Suppressor macrophage treated with lipopolysaccharide for 1 hour (primary cell): Measurements from ENCODE around the gene SPATA45.

Experiments used
- DNase-seq, 3 donors: peaks; one replicate each; pipeline ENCODE4 v3.0.0-alpha.2; 2020 to 2022

Gene SPATA45

GRCh38 chr1:212827831-212828278, 19.6 kb downstream of the SPATA45 start:
- DNase-seq: no peak

- no peak for DNase-seq
These were observed 20.2 kb downstream of the SPATA45 start for GRCh38 chr1:212827171-212827776.

GRCh38 chr1:212825798-212826452, 21.5 kb downstream of the SPATA45 start:
- no peak for DNase-seq

GRCh38 chr1:212824201-212824600, 23.2 kb downstream of the SPATA45 start:
- no peak for DNase-seq

GRCh38 chr1:212822956-212823355, 24.5 kb downstream of the SPATA45 start:
- DNase-seq: no peak

- no peak for DNase-seq
These were observed 26.5 kb downstream of the SPATA45 start for GRCh38 chr1:212820969-212821368.

- DNase-seq: peak; percentile 81 to 89 (median 85)
These were observed 27.7 kb downstream of the SPATA45 start for GRCh38 chr1:212819726-212820125.

- no peak for DNase-seq
These were observed 30.7 kb downstream of the SPATA45 start for GRCh38 chr1:212816567-212817278.

GRCh38 chr1:212814537-212815334, 32.7 kb downstream of the SPATA45 start:
- DNase-seq: peak; percentile 27 to 52 (median 50)

GRCh38 chr1:212805767-212806166, 41.7 kb downstream of the SPATA45 start:
- DNase-seq: no peak

- DNase-seq: peak in 1 of 3 donors; percentile 33
These were observed 49.8 kb downstream of the SPATA45 start for GRCh38 chr1:212797681-212798080.

- DNase-seq: peak; percentile 79 to 93 (median 85)
These were observed 52.9 kb downstream of the SPATA45 start for GRCh38 chr1:212794561-212795014.

GRCh38 chr1:212792396-212792908, 55.0 kb downstream of the SPATA45 start:
- no peak for DNase-seq

GRCh38 chr1:212791676-212792395, 55.6 kb downstream of the SPATA45 start, which contains the start of the genes NSL1 and TATDN3:
NSL1 (minus strand) TSS chr1:212791777; CDS start chr1:212791763, 14 bp downstream.
TATDN3 (plus strand) TSS chr1:212791894; CDS start chr1:212791922, 28 bp downstream.
- DNase-seq: peak; percentile 93 to 96 (median 94)

GRCh38 chr1:212791261-212791675, 56.2 kb downstream of the SPATA45 start:
- peak in 2 of 3 donors; percentile 68 to 82 for DNase-seq

GRCh38 chr1:212785871-212786270, 61.6 kb downstream of the SPATA45 start:
- no peak for DNase-seq

- no peak for DNase-seq
These were observed 63.5 kb downstream of the SPATA45 start for GRCh38 chr1:212783976-212784375.

GRCh38 chr1:212782422-212783154, 64.9 kb downstream of the SPATA45 start:
- peak; percentile 76 to 92 (median 88) for DNase-seq

GRCh38 chr1:212781225-212781624, 66.2 kb downstream of the SPATA45 start:
- no peak for DNase-seq

GRCh38 chr1:212780759-212781158, 66.7 kb downstream of the SPATA45 start:
- DNase-seq: no peak
